B cell (primary cell): Measurements from ENCODE around the gene ADGRL4.

Experiments
- EZH2 ChIP-seq: IDR thresholded peaks from 2 replicates; pipeline ENCODE4 v1.6.1; 2012; ENCODE audit warnings: borderline replicate concordance, low read depth, mild to moderate bottlenecking, moderate library complexity, low read length; ENCODE audit not compliant: insufficient read depth, poor library complexity, severe bottlenecking
- TF ChIP-seq, protein P1 (sequence below): fragments of 200-600 bp; IDR thresholded peaks from one replicate; pipeline ENCODE4 v1.8.0; 2022; ENCODE audit warnings: antibody characterized with exemption, mild to moderate bottlenecking

DNA sequence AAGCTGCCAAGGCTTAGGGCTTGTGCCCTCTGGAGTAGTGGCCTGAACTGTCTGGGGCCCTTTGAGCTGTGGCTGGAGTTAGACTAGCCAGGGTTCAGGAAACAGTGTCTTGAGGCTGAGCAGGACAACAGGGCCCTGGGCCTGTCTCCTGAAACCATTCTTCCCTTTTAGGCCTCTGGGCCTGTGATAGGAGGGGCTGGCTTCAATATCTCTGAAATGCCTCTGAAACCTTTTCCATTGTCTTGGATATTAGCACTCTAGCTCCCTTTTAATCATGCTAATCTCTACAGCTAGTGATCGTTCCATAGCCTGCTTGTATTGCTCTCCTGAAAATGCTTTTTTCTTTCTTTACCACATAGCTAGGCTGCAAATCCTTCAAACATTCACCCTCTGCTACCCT lies 135.3 kb downstream of the ADGRL4 start:
- TF ChIP-seq, protein P1, sequence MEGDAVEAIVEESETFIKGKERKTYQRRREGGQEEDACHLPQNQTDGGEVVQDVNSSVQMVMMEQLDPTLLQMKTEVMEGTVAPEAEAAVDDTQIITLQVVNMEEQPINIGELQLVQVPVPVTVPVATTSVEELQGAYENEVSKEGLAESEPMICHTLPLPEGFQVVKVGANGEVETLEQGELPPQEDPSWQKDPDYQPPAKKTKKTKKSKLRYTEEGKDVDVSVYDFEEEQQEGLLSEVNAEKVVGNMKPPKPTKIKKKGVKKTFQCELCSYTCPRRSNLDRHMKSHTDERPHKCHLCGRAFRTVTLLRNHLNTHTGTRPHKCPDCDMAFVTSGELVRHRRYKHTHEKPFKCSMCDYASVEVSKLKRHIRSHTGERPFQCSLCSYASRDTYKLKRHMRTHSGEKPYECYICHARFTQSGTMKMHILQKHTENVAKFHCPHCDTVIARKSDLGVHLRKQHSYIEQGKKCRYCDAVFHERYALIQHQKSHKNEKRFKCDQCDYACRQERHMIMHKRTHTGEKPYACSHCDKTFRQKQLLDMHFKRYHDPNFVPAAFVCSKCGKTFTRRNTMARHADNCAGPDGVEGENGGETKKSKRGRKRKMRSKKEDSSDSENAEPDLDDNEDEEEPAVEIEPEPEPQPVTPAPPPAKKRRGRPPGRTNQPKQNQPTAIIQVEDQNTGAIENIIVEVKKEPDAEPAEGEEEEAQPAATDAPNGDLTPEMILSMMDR = no peak
- no peak for TF ChIP-seq EZH2
